WTC11 (cell line): Measurements from ENCODE around the gene CRELD2. TPM values are rescaled to one million over a fixed set of nuclear protein-coding genes. Genes with fewer than 3 reads are reported as not detected.

Source experiments
- ATAC-seq: fragments of 200-7000 bp; cut with Tn5 transposase; 2 replicates; pipeline ENCODE4 v1.10.0; 2021; ENCODE audit warnings: mild to moderate bottlenecking, moderate library complexity
- CTCF ChIA-PET: fragments of 300-600 bp; sonication (Branson Sonifier 250); formaldehyde crosslinking; loops from one replicate; lab custom pipeline; 2021; ENCODE audit warnings: antibody characterized with exemption; lab: Charles Lee
- POLR2A ChIA-PET: fragments of 350-600 bp; sonication (Branson Sonifier 250); formaldehyde crosslinking; loops from one replicate; lab custom pipeline; 2021; ENCODE audit warnings: antibody characterized with exemption; lab: Charles Lee
- DNase-seq: peaks from one replicate; pipeline ENCODE4 v3.0.0; 2021; ENCODE audit warnings: low spot score
- H3K27ac Mint-ChIP-seq: 2 replicates; pipeline ENCODE4 v1.8.0; 2021; ENCODE audit warnings: mixed read lengths
- H3K27me3 Mint-ChIP-seq: 2 replicates; pipeline ENCODE4 v1.8.0; 2021; ENCODE audit warnings: low read depth, mild to moderate bottlenecking, moderate library complexity, mixed read lengths
- H3K36me3 Mint-ChIP-seq: 2 replicates; pipeline ENCODE4 v1.8.0; 2021; ENCODE audit warnings: mixed read lengths
- H3K4me1 Mint-ChIP-seq: 2 replicates; pipeline ENCODE4 v1.8.0; 2022; ENCODE audit warnings: mixed read lengths
- H3K4me3 Mint-ChIP-seq: 2 replicates; pipeline ENCODE4 v1.8.0; 2021; ENCODE audit warnings: mild to moderate bottlenecking, moderate library complexity, mixed read lengths
- H3K9me3 Mint-ChIP-seq: 2 replicates; pipeline ENCODE4 v1.8.0; 2021; ENCODE audit warnings: mixed read lengths
- GRHL2 ChIP-seq: fragments of 250-450 bp; sonication (Bioruptor Pico); IDR thresholded peaks from 2 replicates; pipeline ENCODE4 v1.8.0; 2022; ENCODE audit warnings: mild to moderate bottlenecking, moderate library complexity; ENCODE audit not compliant: insufficient replicate concordance, severe bottlenecking
- OVOL2 ChIP-seq: fragments of 250-450 bp; sonication (Bioruptor Pico); IDR thresholded peaks from 2 replicates; pipeline ENCODE4 v1.9.0; 2021; ENCODE audit warnings: mild to moderate bottlenecking, borderline replicate concordance
- RORB ChIP-seq: fragments of 250-450 bp; sonication (Bioruptor Pico); IDR thresholded peaks from 2 replicates; pipeline ENCODE4 v1.9.0; 2021; ENCODE audit warnings: mild to moderate bottlenecking
- TCF7 ChIP-seq: sonication (generic); formaldehyde crosslinking; IDR thresholded peaks from 2 replicates; pipeline ENCODE4 v1.8.0; 2022; ENCODE audit warnings: mild to moderate bottlenecking, low read depth, missing genetic modification reagents, moderate library complexity
- TEAD1 ChIP-seq: sonication (generic); formaldehyde crosslinking; IDR thresholded peaks from 2 replicates; pipeline ENCODE4 v1.8.0; 2022; ENCODE audit warnings: mild to moderate bottlenecking, missing genetic modification reagents
- TP53 ChIP-seq: sonication (generic); formaldehyde crosslinking; IDR thresholded peaks from 2 replicates; pipeline ENCODE4 v1.8.1; 2023; ENCODE audit warnings: mild to moderate bottlenecking, missing genetic modification reagents
- ZNF416 ChIP-seq: fragments of 250-450 bp; sonication (Bioruptor Pico); IDR thresholded peaks from 2 replicates; pipeline ENCODE4 v1.9.0; 2021; ENCODE audit warnings: mild to moderate bottlenecking, inconsistent platforms
- total RNA-seq: library from RNA; stranded (reverse); gene quantifications from 3 replicates; pipeline ENCODE4 v1.2.3, GENCODE V29; 2021
- TF ChIP-seq, protein P1 (sequence below): sonication (generic); formaldehyde crosslinking; IDR thresholded peaks from 2 replicates; pipeline ENCODE4 v1.8.0; 2022; ENCODE audit warnings: missing genetic modification reagents
- TF ChIP-seq, protein P2 (sequence below): sonication (generic); formaldehyde crosslinking; IDR thresholded peaks from 2 replicates; pipeline ENCODE4 v1.8.1; 2023; ENCODE audit warnings: mild to moderate bottlenecking, missing genetic modification reagents, borderline replicate concordance
- TF ChIP-seq, protein P3 (sequence below): sonication (generic); formaldehyde crosslinking; IDR thresholded peaks from 2 replicates; pipeline ENCODE4 v1.8.0; 2022; ENCODE audit warnings: mild to moderate bottlenecking, missing genetic modification reagents
- TF ChIP-seq, protein P4 (sequence below): sonication (generic); formaldehyde crosslinking; IDR thresholded peaks from 2 replicates; pipeline ENCODE4 v1.8.1; 2022; ENCODE audit warnings: low read depth, missing genetic modification reagents, borderline replicate concordance
- TF ChIP-seq, protein P5 (sequence below): fragments of 250-450 bp; sonication (Bioruptor Pico); IDR thresholded peaks from 2 replicates; pipeline ENCODE4 v2.1.2; 2022; ENCODE audit warnings: mild to moderate bottlenecking, moderate library complexity
- TF ChIP-seq, protein P6 (sequence below): sonication (generic); formaldehyde crosslinking; conservative IDR thresholded peaks from 2 replicates; pipeline ENCODE4 v1.8.1; 2023; ENCODE audit warnings: mild to moderate bottlenecking, low read depth, missing genetic modification reagents, moderate library complexity
- TF ChIP-seq, protein P7 (sequence below): sonication (generic); formaldehyde crosslinking; IDR thresholded peaks from 2 replicates; pipeline ENCODE4 v1.8.0; 2023; ENCODE audit warnings: mild to moderate bottlenecking, missing genetic modification reagents

Gene CRELD2
- total RNA-seq, 1 experiment from 2014 or later: 42.8 TPM

DNA sequence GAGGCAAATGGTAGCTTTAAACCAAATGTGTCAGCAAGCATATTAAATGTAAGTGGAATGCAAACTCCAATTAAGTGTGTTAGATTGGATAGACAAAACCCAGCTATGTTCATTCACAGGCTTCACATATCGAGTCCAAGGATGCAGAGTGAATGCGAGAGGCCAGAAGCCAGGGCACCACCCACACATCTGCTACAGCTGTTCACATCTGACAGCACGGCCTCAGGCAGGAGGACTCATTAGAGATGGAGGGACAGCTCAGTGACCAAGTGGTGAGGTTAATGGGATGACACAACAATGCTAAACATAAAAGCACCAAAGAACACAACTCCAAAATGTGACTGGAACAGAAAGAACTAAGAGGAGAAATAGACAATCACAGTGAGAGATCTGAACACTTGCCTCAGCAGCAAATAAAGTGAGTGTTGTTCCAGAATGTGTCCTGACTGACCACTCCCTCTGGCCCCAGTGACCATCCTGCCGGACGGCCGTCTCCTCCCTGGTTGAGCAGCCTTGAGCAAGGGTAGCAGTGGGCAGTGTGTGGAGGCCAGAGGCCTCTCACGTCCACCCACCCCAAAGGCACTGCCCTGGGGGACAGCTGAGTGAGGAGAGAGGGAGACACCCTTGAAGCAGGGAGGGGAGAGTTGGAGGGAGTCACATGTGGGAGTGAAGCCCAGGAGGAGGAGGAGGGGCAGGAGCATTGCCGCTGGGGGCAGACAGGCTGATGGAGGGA is 23.9 kb upstream of the CRELD2 start:
- H3K4me1 Mint-ChIP-seq: no peaks in the 10 kb centered on the region
- no peak overlapping the region for H3K4me3 Mint-ChIP-seq
- ChIA-PET POLR2A (no interaction called here), CTCF (interaction anchor here (0.6 kb wide), 1 partner anchor 266 kb away, joined by 5 read pairs; no protein-coding TSS in a partner anchor)
- no peak for DNase-seq
- H3K36me3 Mint-ChIP-seq: peaks cover 61% of the 10 kb centered on the region
- peak overlapping the region; percentile 62; the same call in 1 of the 2 replicates for H3K27ac Mint-ChIP-seq
- no peak for ATAC-seq
- TF ChIP-seq, protein P1, sequence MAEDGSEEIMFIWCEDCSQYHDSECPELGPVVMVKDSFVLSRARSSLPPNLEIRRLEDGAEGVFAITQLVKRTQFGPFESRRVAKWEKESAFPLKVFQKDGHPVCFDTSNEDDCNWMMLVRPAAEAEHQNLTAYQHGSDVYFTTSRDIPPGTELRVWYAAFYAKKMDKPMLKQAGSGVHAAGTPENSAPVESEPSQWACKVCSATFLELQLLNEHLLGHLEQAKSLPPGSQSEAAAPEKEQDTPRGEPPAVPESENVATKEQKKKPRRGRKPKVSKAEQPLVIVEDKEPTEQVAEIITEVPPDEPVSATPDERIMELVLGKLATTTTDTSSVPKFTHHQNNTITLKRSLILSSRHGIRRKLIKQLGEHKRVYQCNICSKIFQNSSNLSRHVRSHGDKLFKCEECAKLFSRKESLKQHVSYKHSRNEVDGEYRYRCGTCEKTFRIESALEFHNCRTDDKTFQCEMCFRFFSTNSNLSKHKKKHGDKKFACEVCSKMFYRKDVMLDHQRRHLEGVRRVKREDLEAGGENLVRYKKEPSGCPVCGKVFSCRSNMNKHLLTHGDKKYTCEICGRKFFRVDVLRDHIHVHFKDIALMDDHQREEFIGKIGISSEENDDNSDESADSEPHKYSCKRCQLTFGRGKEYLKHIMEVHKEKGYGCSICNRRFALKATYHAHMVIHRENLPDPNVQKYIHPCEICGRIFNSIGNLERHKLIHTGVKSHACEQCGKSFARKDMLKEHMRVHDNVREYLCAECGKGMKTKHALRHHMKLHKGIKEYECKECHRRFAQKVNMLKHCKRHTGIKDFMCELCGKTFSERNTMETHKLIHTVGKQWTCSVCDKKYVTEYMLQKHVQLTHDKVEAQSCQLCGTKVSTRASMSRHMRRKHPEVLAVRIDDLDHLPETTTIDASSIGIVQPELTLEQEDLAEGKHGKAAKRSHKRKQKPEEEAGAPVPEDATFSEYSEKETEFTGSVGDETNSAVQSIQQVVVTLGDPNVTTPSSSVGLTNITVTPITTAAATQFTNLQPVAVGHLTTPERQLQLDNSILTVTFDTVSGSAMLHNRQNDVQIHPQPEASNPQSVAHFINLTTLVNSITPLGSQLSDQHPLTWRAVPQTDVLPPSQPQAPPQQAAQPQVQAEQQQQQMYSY: no peak
- TF ChIP-seq OVOL2 (CRISPR knock-in tag): no peak
- TF ChIP-seq, protein P2, sequence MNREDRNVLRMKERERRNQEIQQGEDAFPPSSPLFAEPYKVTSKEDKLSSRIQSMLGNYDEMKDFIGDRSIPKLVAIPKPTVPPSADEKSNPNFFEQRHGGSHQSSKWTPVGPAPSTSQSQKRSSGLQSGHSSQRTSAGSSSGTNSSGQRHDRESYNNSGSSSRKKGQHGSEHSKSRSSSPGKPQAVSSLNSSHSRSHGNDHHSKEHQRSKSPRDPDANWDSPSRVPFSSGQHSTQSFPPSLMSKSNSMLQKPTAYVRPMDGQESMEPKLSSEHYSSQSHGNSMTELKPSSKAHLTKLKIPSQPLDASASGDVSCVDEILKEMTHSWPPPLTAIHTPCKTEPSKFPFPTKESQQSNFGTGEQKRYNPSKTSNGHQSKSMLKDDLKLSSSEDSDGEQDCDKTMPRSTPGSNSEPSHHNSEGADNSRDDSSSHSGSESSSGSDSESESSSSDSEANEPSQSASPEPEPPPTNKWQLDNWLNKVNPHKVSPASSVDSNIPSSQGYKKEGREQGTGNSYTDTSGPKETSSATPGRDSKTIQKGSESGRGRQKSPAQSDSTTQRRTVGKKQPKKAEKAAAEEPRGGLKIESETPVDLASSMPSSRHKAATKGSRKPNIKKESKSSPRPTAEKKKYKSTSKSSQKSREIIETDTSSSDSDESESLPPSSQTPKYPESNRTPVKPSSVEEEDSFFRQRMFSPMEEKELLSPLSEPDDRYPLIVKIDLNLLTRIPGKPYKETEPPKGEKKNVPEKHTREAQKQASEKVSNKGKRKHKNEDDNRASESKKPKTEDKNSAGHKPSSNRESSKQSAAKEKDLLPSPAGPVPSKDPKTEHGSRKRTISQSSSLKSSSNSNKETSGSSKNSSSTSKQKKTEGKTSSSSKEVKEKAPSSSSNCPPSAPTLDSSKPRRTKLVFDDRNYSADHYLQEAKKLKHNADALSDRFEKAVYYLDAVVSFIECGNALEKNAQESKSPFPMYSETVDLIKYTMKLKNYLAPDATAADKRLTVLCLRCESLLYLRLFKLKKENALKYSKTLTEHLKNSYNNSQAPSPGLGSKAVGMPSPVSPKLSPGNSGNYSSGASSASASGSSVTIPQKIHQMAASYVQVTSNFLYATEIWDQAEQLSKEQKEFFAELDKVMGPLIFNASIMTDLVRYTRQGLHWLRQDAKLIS (CRISPR knock-in tag): no peak
- TF ChIP-seq, protein P3, sequence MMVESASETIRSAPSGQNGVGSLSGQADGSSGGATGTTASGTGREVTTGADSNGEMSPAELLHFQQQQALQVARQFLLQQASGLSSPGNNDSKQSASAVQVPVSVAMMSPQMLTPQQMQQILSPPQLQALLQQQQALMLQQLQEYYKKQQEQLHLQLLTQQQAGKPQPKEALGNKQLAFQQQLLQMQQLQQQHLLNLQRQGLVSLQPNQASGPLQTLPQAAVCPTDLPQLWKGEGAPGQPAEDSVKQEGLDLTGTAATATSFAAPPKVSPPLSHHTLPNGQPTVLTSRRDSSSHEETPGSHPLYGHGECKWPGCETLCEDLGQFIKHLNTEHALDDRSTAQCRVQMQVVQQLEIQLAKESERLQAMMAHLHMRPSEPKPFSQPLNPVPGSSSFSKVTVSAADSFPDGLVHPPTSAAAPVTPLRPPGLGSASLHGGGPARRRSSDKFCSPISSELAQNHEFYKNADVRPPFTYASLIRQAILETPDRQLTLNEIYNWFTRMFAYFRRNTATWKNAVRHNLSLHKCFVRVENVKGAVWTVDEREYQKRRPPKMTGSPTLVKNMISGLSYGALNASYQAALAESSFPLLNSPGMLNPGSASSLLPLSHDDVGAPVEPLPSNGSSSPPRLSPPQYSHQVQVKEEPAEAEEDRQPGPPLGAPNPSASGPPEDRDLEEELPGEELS (CRISPR knock-in tag): no peak
- no peak for TF ChIP-seq RORB
- TF ChIP-seq, protein P4, sequence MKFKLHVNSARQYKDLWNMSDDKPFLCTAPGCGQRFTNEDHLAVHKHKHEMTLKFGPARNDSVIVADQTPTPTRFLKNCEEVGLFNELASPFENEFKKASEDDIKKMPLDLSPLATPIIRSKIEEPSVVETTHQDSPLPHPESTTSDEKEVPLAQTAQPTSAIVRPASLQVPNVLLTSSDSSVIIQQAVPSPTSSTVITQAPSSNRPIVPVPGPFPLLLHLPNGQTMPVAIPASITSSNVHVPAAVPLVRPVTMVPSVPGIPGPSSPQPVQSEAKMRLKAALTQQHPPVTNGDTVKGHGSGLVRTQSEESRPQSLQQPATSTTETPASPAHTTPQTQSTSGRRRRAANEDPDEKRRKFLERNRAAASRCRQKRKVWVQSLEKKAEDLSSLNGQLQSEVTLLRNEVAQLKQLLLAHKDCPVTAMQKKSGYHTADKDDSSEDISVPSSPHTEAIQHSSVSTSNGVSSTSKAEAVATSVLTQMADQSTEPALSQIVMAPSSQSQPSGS (CRISPR knock-in tag): no peak
- no peak for TF ChIP-seq TCF7
- TF ChIP-seq TEAD1: no peak
- TF ChIP-seq, protein P5, sequence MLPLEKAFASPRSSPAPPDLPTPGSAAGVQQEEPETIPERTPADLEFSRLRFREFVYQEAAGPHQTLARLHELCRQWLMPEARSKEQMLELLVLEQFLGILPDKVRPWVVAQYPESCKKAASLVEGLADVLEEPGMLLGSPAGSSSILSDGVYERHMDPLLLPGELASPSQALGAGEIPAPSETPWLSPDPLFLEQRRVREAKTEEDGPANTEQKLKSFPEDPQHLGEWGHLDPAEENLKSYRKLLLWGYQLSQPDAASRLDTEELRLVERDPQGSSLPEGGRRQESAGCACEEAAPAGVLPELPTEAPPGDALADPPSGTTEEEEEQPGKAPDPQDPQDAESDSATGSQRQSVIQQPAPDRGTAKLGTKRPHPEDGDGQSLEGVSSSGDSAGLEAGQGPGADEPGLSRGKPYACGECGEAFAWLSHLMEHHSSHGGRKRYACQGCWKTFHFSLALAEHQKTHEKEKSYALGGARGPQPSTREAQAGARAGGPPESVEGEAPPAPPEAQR (CRISPR knock-in tag): no peak
- TF ChIP-seq, protein P6, sequence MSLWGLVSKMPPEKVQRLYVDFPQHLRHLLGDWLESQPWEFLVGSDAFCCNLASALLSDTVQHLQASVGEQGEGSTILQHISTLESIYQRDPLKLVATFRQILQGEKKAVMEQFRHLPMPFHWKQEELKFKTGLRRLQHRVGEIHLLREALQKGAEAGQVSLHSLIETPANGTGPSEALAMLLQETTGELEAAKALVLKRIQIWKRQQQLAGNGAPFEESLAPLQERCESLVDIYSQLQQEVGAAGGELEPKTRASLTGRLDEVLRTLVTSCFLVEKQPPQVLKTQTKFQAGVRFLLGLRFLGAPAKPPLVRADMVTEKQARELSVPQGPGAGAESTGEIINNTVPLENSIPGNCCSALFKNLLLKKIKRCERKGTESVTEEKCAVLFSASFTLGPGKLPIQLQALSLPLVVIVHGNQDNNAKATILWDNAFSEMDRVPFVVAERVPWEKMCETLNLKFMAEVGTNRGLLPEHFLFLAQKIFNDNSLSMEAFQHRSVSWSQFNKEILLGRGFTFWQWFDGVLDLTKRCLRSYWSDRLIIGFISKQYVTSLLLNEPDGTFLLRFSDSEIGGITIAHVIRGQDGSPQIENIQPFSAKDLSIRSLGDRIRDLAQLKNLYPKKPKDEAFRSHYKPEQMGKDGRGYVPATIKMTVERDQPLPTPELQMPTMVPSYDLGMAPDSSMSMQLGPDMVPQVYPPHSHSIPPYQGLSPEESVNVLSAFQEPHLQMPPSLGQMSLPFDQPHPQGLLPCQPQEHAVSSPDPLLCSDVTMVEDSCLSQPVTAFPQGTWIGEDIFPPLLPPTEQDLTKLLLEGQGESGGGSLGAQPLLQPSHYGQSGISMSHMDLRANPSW: no peak
- TF ChIP-seq GRHL2 (CRISPR knock-in tag): no peak
- TF ChIP-seq ZNF416 (CRISPR knock-in tag): no peak
- TF ChIP-seq, protein P7, sequence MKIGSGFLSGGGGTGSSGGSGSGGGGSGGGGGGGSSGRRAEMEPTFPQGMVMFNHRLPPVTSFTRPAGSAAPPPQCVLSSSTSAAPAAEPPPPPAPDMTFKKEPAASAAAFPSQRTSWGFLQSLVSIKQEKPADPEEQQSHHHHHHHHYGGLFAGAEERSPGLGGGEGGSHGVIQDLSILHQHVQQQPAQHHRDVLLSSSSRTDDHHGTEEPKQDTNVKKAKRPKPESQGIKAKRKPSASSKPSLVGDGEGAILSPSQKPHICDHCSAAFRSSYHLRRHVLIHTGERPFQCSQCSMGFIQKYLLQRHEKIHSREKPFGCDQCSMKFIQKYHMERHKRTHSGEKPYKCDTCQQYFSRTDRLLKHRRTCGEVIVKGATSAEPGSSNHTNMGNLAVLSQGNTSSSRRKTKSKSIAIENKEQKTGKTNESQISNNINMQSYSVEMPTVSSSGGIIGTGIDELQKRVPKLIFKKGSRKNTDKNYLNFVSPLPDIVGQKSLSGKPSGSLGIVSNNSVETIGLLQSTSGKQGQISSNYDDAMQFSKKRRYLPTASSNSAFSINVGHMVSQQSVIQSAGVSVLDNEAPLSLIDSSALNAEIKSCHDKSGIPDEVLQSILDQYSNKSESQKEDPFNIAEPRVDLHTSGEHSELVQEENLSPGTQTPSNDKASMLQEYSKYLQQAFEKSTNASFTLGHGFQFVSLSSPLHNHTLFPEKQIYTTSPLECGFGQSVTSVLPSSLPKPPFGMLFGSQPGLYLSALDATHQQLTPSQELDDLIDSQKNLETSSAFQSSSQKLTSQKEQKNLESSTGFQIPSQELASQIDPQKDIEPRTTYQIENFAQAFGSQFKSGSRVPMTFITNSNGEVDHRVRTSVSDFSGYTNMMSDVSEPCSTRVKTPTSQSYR: no peak
- TF ChIP-seq TP53 (CRISPR knock-in tag): no peak
- TF ChIP-seq, all 79 proteins: peak for 0
- peaks cover 45% of the 10 kb centered on the region for H3K9me3 Mint-ChIP-seq
- H3K27me3 Mint-ChIP-seq: peaks cover 3% of the 10 kb centered on the region
